ENCODE results near the gene IL19. TPM values are rescaled to one million over a fixed set of nuclear protein-coding genes. Genes with fewer than 3 reads are reported as not detected.

IL19 gene
- total RNA-seq, 2 experiments from 2014 or later: not detected

- no peak overlapping the region for H3K4me3 ChIP-seq (ENCODE audit: low read depth, low read length, poor library complexity, severe bottlenecking)
- H3K79me2 ChIP-seq (ENCODE audit: insufficient read depth, low read depth, low read length): no peaks in the 10 kb centered on the region
- no peaks in the 10 kb centered on the region for H3K9me3 ChIP-seq (ENCODE audit: low read length)
- no peaks in the 10 kb centered on the region for H3K36me3 ChIP-seq (ENCODE audit: insufficient read depth, low read length)
- CTCF ChIA-PET (ENCODE audit: unreplicated experiment): interaction anchor here (0.7 kb wide), 1 partner anchor 208 kb away, joined by 3 read pairs; no protein-coding TSS in a partner anchor
- no TSS peak for BruUV-seq (replicated peaks)
- no peak for DNase-seq (ENCODE audit: low spot score)
- H2AFZ ChIP-seq (ENCODE audit: low read length): no peak overlapping the region
- POLR2A ChIA-PET: no interaction called here
- no peak overlapping the region for H3K27ac ChIP-seq (ENCODE audit: low read depth, low read length, poor library complexity, severe bottlenecking)
- H3K4me1 ChIP-seq (ENCODE audit: insufficient read depth, low read length, poor library complexity, severe bottlenecking): peaks cover 22% of the 10 kb centered on the region
- TF ChIP-seq, protein P1, sequence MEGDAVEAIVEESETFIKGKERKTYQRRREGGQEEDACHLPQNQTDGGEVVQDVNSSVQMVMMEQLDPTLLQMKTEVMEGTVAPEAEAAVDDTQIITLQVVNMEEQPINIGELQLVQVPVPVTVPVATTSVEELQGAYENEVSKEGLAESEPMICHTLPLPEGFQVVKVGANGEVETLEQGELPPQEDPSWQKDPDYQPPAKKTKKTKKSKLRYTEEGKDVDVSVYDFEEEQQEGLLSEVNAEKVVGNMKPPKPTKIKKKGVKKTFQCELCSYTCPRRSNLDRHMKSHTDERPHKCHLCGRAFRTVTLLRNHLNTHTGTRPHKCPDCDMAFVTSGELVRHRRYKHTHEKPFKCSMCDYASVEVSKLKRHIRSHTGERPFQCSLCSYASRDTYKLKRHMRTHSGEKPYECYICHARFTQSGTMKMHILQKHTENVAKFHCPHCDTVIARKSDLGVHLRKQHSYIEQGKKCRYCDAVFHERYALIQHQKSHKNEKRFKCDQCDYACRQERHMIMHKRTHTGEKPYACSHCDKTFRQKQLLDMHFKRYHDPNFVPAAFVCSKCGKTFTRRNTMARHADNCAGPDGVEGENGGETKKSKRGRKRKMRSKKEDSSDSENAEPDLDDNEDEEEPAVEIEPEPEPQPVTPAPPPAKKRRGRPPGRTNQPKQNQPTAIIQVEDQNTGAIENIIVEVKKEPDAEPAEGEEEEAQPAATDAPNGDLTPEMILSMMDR (conservative IDR thresholded peaks at IDR 0.05; ENCODE audit: low read length): no peak
- no peak for TF ChIP-seq EZH2phosphoT487 (IDR thresholded peaks at IDR 0.05; ENCODE audit: borderline replicate concordance, low read depth, low read length)
- no peak overlapping the region for H3K4me2 ChIP-seq (ENCODE audit: low read length)
- peaks cover 4% of the 10 kb centered on the region; the same call in 1 of the 2 replicates for H4K20me1 ChIP-seq (ENCODE audit: insufficient read depth, low read length)
- H3K9me2 ChIP-seq (ENCODE audit: insufficient read depth, low read length): no peaks in the 10 kb centered on the region
- intact Hi-C loops (cut with micrococcal nuclease; ENCODE audit: unreplicated experiment): no loop called here
Observed at GRCh38 chr1:206723462-206723804, 47.1 kb upstream of the IL19 start.

GRCh38 chr1:206723805-206724472 lies 46.6 kb upstream of the IL19 start:
- peaks cover 4% of the 10 kb centered on the region; the same call in 1 of the 2 replicates for H4K20me1 ChIP-seq (ENCODE audit: insufficient read depth, low read length)
- H3K9me2 ChIP-seq (ENCODE audit: insufficient read depth, low read length): no peaks in the 10 kb centered on the region
- TF ChIP-seq EZH2phosphoT487 (IDR thresholded peaks at IDR 0.05; ENCODE audit: borderline replicate concordance, low read depth, low read length): no peak
- TF ChIP-seq, protein P1 (conservative IDR thresholded peaks at IDR 0.05; ENCODE audit: low read length): no peak
- no peak overlapping the region for H3K27ac ChIP-seq (ENCODE audit: low read depth, low read length, poor library complexity, severe bottlenecking)
- DNase-seq (ENCODE audit: low spot score): no peak
- POLR2A ChIA-PET: interaction anchor here (0.6 to 1.0 kb wide), 2 partner anchors 10 to 11 kb away, joined by 3 to 6 read pairs; no protein-coding TSS in a partner anchor
- H3K4me1 ChIP-seq (ENCODE audit: insufficient read depth, low read length, poor library complexity, severe bottlenecking): peaks cover 21% of the 10 kb centered on the region
- no peaks in the 10 kb centered on the region for H3K79me2 ChIP-seq (ENCODE audit: insufficient read depth, low read depth, low read length)
- intact Hi-C loops (cut with micrococcal nuclease; ENCODE audit: unreplicated experiment): no loop called here
- H3K4me2 ChIP-seq (ENCODE audit: low read length): no peak overlapping the region
- no peak overlapping the region for H3K4me3 ChIP-seq (ENCODE audit: low read depth, low read length, poor library complexity, severe bottlenecking)
- no TSS peak for BruUV-seq (replicated peaks)
- no peaks in the 10 kb centered on the region for H3K36me3 ChIP-seq (ENCODE audit: insufficient read depth, low read length)
- no peaks in the 10 kb centered on the region for H3K9me3 ChIP-seq (ENCODE audit: low read length)
- H2AFZ ChIP-seq (ENCODE audit: low read length): no peak overlapping the region
- CTCF ChIA-PET (ENCODE audit: unreplicated experiment): interaction anchor here (0.7 kb wide), 1 partner anchor 208 kb away, joined by 3 read pairs; no protein-coding TSS in a partner anchor

All from OCI-LY7 (cell line).